Measurements from ENCODE around the gene CMPK2. TPM values are rescaled to one million over a fixed set of nuclear protein-coding genes. Genes with fewer than 3 reads are reported as not detected.
A peak's percentile ranks its signal among the peaks of the same experiment; 100 is the strongest.
"Not testable (repeated sequence)": the region's sequence is repeated elsewhere in the genome, so short reads cannot be mapped to it uniquely, and the experiment has no call there.

The CMPK2 gene
- total RNA-seq, 1 donor = 1.7 TPM

DNA sequence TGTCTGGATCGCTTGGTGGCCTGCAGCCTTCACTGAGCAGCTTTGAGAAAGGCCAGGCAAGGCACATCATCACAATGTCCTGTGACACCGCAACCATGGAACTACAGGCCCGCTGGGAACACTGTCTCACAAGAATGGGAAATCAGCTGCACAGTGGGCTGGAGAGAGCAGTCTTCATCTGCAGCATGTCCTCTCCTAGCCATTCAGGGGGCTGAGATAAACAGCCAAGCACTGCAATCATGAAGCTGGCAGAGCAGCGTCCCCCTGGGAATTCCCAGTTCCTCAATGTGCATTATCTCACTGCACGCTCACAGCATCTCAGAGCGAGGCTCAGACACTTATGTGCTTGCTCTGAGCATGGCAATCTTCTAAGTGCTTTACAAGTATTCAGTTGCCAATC is 1.9 kb downstream of the CMPK2 start:
- no peak overlapping the region for H3K4me3 ChIP-seq (ENCODE audit: low read depth, low read length)
- DNase-seq (ENCODE audit: low read depth) = no peak
- TF ChIP-seq, protein P1, sequence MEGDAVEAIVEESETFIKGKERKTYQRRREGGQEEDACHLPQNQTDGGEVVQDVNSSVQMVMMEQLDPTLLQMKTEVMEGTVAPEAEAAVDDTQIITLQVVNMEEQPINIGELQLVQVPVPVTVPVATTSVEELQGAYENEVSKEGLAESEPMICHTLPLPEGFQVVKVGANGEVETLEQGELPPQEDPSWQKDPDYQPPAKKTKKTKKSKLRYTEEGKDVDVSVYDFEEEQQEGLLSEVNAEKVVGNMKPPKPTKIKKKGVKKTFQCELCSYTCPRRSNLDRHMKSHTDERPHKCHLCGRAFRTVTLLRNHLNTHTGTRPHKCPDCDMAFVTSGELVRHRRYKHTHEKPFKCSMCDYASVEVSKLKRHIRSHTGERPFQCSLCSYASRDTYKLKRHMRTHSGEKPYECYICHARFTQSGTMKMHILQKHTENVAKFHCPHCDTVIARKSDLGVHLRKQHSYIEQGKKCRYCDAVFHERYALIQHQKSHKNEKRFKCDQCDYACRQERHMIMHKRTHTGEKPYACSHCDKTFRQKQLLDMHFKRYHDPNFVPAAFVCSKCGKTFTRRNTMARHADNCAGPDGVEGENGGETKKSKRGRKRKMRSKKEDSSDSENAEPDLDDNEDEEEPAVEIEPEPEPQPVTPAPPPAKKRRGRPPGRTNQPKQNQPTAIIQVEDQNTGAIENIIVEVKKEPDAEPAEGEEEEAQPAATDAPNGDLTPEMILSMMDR (IDR thresholded peaks at IDR 0.05; ENCODE audit: insufficient read depth, low read depth, low read length) = no peak

DNA sequence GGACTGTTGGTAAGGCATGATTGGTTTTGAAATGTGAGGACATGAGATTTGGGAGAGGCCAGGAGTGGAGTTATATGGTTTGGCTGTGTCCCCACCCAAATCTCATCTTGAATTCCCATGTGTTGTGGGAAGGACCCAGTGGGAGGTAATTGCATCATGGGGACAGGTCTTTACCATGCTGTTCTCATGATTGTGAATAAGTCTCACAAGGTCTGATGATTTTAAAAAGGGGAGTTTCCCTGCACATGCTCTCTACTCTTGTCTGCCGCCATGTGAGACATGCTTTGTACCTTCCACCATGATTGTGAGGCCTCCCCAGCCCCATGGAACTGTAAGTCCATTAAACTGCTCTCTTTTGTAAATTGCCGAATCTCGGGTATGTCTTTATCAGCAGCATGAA is 5.4 kb downstream of the CMPK2 start:
- no peak overlapping the region for H3K4me3 ChIP-seq (ENCODE audit: low read depth, low read length)
- DNase-seq (ENCODE audit: low read depth) = no peak
- TF ChIP-seq, protein P1 (IDR thresholded peaks at IDR 0.05; ENCODE audit: insufficient read depth, low read depth, low read length) = no peak

DNA sequence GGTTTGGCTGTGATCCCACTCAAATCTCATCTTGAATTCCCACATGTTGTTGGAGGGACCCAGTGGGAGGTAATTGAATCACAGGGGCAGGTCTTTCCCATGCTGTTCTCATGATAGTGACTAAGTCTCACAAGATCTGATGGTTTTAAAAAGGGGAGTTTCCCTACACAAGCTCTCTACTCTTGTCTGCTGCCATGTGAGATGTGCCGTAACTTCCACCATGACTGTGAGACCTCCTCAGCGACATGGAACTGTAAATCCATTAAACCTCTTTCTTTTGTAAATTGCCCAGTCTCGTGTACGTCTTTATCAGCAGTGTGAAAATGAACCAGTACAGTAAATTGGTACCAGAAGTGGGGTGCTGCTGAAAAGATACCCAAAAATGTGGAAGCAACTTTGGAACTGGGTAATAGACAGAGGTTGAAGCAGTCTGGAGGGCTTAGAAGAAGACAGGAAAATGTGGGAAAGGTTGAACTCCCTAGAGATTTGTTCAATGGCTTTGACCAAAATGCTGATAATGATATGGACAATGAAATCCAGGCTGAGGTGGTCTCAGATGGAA is 7.2 kb downstream of the CMPK2 start:
- not testable (repeated sequence) for H3K4me3 ChIP-seq (ENCODE audit: low read depth, low read length); DNase-seq (ENCODE audit: low read depth)

DNA sequence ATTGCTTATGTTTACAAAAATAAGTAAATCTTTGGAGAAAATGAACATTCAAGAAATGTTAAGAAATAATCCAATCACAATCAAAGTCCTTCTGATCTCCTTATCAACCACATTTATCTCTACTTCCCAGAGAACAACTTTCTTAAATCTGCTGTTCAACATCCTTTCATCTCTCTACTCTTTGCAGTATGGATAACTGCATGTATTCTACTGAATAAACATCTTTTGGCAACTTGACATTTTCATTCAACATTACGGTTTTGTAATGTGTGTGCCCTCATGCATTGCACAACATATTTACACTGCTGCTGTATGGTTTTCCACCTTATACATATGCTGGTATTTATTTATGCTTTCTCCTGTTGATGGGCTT is 9.2 kb downstream of the CMPK2 start:
- DNase-seq (ENCODE audit: low read depth) = no peak
- TF ChIP-seq, protein P1 (IDR thresholded peaks at IDR 0.05; ENCODE audit: insufficient read depth, low read depth, low read length) = no peak
- H3K4me3 ChIP-seq (ENCODE audit: low read depth, low read length) = no peak overlapping the region

- no peak overlapping the region for H3K4me3 ChIP-seq (ENCODE audit: low read depth, low read length)
- TF ChIP-seq, protein P1 (IDR thresholded peaks at IDR 0.05; ENCODE audit: insufficient read depth, low read depth, low read length) = no peak
- DNase-seq (ENCODE audit: low read depth) = peak; percentile 6
Measured at GRCh38 chr2:6855860-6856547, 9.7 kb downstream of the CMPK2 start.

DNA sequence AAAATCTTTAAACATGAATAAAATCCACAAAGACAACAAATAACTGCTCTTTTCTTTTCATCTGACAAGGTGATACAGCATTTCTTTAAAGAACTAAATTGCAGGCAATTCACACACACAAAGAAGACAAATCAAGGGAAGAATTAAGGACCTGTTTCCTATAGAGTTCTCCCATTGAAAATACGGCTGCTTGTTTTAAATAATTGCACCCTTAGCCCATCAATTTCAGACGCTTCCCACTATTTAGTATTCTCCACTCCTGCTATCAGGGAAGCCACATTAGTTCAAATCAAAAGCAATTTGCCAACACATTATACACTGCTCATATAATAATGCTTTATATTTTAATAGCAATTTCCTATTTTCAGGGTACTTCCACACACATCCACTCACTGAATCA is 11.3 kb downstream of the CMPK2 start:
- TF ChIP-seq, protein P1 (IDR thresholded peaks at IDR 0.05; ENCODE audit: insufficient read depth, low read depth, low read length) = no peak
- no peak for DNase-seq (ENCODE audit: low read depth)
- H3K4me3 ChIP-seq (ENCODE audit: low read depth, low read length) = no peak overlapping the region

DNA sequence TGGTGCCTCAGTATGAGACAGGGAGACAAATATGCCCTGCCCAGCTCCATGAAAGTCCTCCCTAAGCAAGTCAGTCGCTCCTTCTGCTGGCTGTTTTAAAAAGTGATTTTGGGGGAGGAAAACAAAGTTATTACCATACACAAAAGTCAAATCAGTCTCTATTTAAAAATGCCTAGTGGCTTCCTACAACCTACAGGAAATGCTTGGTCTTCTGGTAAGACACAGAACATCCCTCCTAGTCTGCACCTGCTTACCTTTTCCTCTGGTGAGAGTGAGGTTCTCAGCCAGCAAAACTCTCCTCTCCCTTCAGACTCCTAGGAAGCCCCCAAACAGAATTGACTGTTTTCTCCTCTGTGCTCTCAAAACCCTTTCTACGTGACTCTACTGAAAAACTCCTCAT is 13.5 kb downstream of the CMPK2 start:
- TF ChIP-seq, protein P1 (IDR thresholded peaks at IDR 0.05; ENCODE audit: insufficient read depth, low read depth, low read length) = no peak
- DNase-seq (ENCODE audit: low read depth) = no peak
- H3K4me3 ChIP-seq (ENCODE audit: low read depth, low read length) = no peak overlapping the region

Data from fibroblast of villous mesenchyme (primary cell).